Gastrocnemius medialis (tissue), 4 donors: ENCODE results near the gene ZBED1. TPM values are rescaled to one million over a fixed set of nuclear protein-coding genes. Genes with fewer than 3 reads are reported as not detected.

Source experiments
- ATAC-seq, 2 donors: fragments of 150-250 bp; one replicate each; pipeline ENCODE4 v1.9.1; 2016
- DNase-seq, 2 donors: peaks; one replicate each; pipeline ENCODE4 v3.0.0-alpha.2; 2019
- H3K27ac ChIP-seq, 4 donors: fragments of 200-600 bp; sonication (generic); 1 replicate in 1 of 4; 2 replicates in 3 of 4; pipeline ENCODE4 v1.5.1; 2016 to 2018; ENCODE audit warnings: mild to moderate bottlenecking in 2 of 4, moderate library complexity in 1 of 4
- H3K27me3 ChIP-seq, 3 donors: fragments of 200-600 bp; sonication (generic) in 2 of 3; 1 replicate in 1 of 3; 2 replicates in 2 of 3; pipeline versions ENCODE4 v1.5.1 to v1.6.0; 2016 to 2019; ENCODE audit warnings: mild to moderate bottlenecking in 1 of 3, moderate library complexity in 1 of 3
- H3K36me3 ChIP-seq, 2 donors: fragments of 200-600 bp; sonication (generic) in 1 of 2; one replicate each; pipeline ENCODE4 v1.5.1; 2017 to 2018
- H3K4me1 ChIP-seq, 2 donors: fragments of 200-600 bp; sonication (generic) in 1 of 2; one replicate each; pipeline ENCODE4 v1.5.1; 2016 to 2017; ENCODE audit warnings: mild to moderate bottlenecking in 2 of 2
- H3K4me3 ChIP-seq, 4 donors: fragments of 200-600 bp; sonication (generic) in 3 of 4; 1 replicate in 1 of 4; 2 replicates in 3 of 4; pipeline ENCODE4 v1.5.1; 2016 to 2019; ENCODE audit warnings: mild to moderate bottlenecking in 2 of 4
- H3K9me3 ChIP-seq, 3 donors: fragments of 200-600 bp; sonication (generic) in 2 of 3; 1 replicate in 1 of 3; 2 replicates in 2 of 3; pipeline ENCODE4 v1.5.1; 2016 to 2019
- POLR2A ChIP-seq, 2 donors: fragments of 450-650 bp; IDR thresholded peaks; one replicate each; pipeline ENCODE4 v1.6.1; 2017; ENCODE audit warnings: antibody characterized with exemption in 2 of 2, mild to moderate bottlenecking in 2 of 2, moderate library complexity in 2 of 2
- in situ Hi-C, 4 donors: fragments of 200-750 bp; cut with MboI; loops; one replicate each; pipeline versions ENCODE4 v1.15.0 to v1.8.0; 2017; ENCODE audit warnings: low sequenced_read_pairs in 4 of 4
- intact Hi-C: fragments of 100-400 bp; cut with DNase I; formaldehyde crosslinking; loops from one replicate; pipeline ENCODE4 v1.15.1; 2023; ENCODE audit warnings: low total_unique reads
- total RNA-seq, 4 donors: library from RNA; depleted of rRNA; stranded (reverse); fragments of >200 nt; gene quantifications; one replicate each; pipeline versions ENCODE4 v1.1.0 to v1.2.3, GENCODE V29; 2016
- TF ChIP-seq, protein P1 (sequence below), 5 experiments: fragments of 450-650 bp in 3 of 5; fragments of 200-600 bp in 2 of 5; sonication (generic) in 2 of 5; IDR thresholded peaks in 4 of 5; conservative IDR thresholded peaks in 1 of 5; 1 replicate in 4 of 5; 2 replicates in 1 of 5; pipeline ENCODE4 v1.5.1; 2016 to 2019; ENCODE audit warnings: antibody characterized with exemption in 5 of 5, mild to moderate bottlenecking in 3 of 5, moderate library complexity in 3 of 5

ZBED1 gene
- total RNA-seq, 4 donors from 2014 or later, result 76.8 to 191 (median 131) TPM

GRCh38 chrX:2488621-2489285, 12.0 kb downstream of the ZBED1 start:
- H3K27me3 ChIP-seq, result no peaks in the 10 kb centered on the region
- no peaks in the 10 kb centered on the region for H3K9me3 ChIP-seq
- ATAC-seq, result no peak
- peaks cover 6 to 8% of the 10 kb centered on the region in 2 donors for H3K4me1 ChIP-seq
- H3K4me3 ChIP-seq, result no peak overlapping the region
- DNase-seq, result no peak
- H3K27ac ChIP-seq, result no peak overlapping the region
- H3K36me3 ChIP-seq, result peaks cover 0 to 29% of the 10 kb centered on the region in 2 donors
- intact Hi-C loops, result no loop called here
- TF ChIP-seq POLR2A (IDR thresholded peaks at IDR 0.05), result no peak
- TF ChIP-seq, protein P1, sequence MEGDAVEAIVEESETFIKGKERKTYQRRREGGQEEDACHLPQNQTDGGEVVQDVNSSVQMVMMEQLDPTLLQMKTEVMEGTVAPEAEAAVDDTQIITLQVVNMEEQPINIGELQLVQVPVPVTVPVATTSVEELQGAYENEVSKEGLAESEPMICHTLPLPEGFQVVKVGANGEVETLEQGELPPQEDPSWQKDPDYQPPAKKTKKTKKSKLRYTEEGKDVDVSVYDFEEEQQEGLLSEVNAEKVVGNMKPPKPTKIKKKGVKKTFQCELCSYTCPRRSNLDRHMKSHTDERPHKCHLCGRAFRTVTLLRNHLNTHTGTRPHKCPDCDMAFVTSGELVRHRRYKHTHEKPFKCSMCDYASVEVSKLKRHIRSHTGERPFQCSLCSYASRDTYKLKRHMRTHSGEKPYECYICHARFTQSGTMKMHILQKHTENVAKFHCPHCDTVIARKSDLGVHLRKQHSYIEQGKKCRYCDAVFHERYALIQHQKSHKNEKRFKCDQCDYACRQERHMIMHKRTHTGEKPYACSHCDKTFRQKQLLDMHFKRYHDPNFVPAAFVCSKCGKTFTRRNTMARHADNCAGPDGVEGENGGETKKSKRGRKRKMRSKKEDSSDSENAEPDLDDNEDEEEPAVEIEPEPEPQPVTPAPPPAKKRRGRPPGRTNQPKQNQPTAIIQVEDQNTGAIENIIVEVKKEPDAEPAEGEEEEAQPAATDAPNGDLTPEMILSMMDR (IDR thresholded peaks at IDR 0.05 in 4 of 5, conservative IDR thresholded peaks at IDR 0.05 in 1 of 5), result no peak
- in situ Hi-C loops, result no loop called here

DNA sequence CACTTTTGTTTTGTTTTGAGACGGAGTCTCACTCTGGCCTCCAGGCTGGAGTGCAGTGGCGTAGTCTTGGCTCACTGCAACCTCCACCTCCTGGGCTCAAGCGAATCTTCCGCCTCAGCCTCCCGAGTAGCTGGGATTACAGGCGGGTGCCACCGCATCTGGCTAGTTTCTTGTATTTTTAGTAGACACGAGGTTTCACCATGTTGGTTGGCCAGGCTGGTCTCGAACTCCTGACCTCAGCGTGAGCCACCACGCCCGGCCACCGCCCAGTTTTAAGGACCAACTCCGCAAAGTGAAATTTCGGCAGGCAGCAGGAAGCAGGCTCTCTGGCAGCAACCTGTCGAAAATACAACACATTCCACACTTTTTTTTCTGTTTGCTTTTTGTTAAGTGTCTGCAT, 13.4 kb downstream of the ZBED1 start:
- ATAC-seq (no peak), DNase-seq (no peak)
- TF ChIP-seq, protein P1 (IDR thresholded peaks at IDR 0.05 in 4 of 5, conservative IDR thresholded peaks at IDR 0.05 in 1 of 5), result no peak
- TF ChIP-seq POLR2A (IDR thresholded peaks at IDR 0.05), result no peak
- intact Hi-C loops, result no loop called here
- Histone ChIP-seq H3K27ac (no peak overlapping the region), H3K4me3 (no peak overlapping the region), H3K9me3 (no peaks in the 10 kb centered on the region), H3K36me3 (peaks cover 0 to 29% of the 10 kb centered on the region in 2 donors), H3K27me3 (no peaks in the 10 kb centered on the region), H3K4me1 (peaks cover 6 to 12% of the 10 kb centered on the region in 2 donors)
- in situ Hi-C loops, result no loop called here

GRCh38 chrX:2486476-2487133, 14.2 kb downstream of the ZBED1 start:
- Histone ChIP-seq H3K27ac (peak overlapping the region in 2 of 4 donors; percentile 73 to 74), H3K9me3 (no peaks in the 10 kb centered on the region), H3K4me3 (no peak overlapping the region), H3K36me3 (peaks cover 0 to 29% of the 10 kb centered on the region in 2 donors), H3K4me1 (peaks cover 6 to 12% of the 10 kb centered on the region in 2 donors), H3K27me3 (no peaks in the 10 kb centered on the region)
- DNase-seq (no peak), ATAC-seq (no peak)
- intact Hi-C loops, result no loop called here
- in situ Hi-C loops, result no loop called here
- TF ChIP-seq POLR2A (IDR thresholded peaks at IDR 0.05), result no peak
- TF ChIP-seq, protein P1 (IDR thresholded peaks at IDR 0.05 in 4 of 5, conservative IDR thresholded peaks at IDR 0.05 in 1 of 5), result no peak

GRCh38 chrX:2485789-2486345, 14.9 kb downstream of the ZBED1 start:
- intact Hi-C loops (no loop called here), in situ Hi-C loops (no loop called here)
- no peak for DNase-seq
- no peak for ATAC-seq
- no peaks in the 10 kb centered on the region for H3K27me3 ChIP-seq
- no peaks in the 10 kb centered on the region for H3K9me3 ChIP-seq
- no peak overlapping the region for H3K4me3 ChIP-seq
- H3K27ac ChIP-seq, result peak overlapping the region in 3 of 4 donors; percentile 20 to 74 (median 73)
- H3K4me1 ChIP-seq, result peaks cover 6 to 12% of the 10 kb centered on the region in 2 donors
- TF ChIP-seq, protein P1 (IDR thresholded peaks at IDR 0.05 in 4 of 5, conservative IDR thresholded peaks at IDR 0.05 in 1 of 5), result no peak
- TF ChIP-seq POLR2A (IDR thresholded peaks at IDR 0.05), result no peak
- H3K36me3 ChIP-seq, result peaks cover 0 to 29% of the 10 kb centered on the region in 2 donors
